ENCODE data around the gene MTHFD2. TPM values are rescaled to one million over a fixed set of nuclear protein-coding genes. Genes with fewer than 3 reads are reported as not detected.

MTHFD2 gene
- total RNA-seq, 3 donors from 2014 or later: 41.6 to 100 (median 56.7) TPM

- no peaks in the 10 kb centered on the region for H3K9me3 ChIP-seq
- no peak for DNase-seq (ENCODE audit: low spot score in 2 of 2)
- intact Hi-C loops (cut with DNase I; ENCODE audit: low total_unique reads): no loop called here
- no peaks in the 10 kb centered on the region for H3K36me3 ChIP-seq
- no peak overlapping the region for H3K4me3 ChIP-seq
- TF ChIP-seq POLR2A (IDR thresholded peaks at IDR 0.05) (no peak), POLR2AphosphoS5 (IDR thresholded peaks at IDR 0.05) (no peak)
- TF ChIP-seq, protein P1, sequence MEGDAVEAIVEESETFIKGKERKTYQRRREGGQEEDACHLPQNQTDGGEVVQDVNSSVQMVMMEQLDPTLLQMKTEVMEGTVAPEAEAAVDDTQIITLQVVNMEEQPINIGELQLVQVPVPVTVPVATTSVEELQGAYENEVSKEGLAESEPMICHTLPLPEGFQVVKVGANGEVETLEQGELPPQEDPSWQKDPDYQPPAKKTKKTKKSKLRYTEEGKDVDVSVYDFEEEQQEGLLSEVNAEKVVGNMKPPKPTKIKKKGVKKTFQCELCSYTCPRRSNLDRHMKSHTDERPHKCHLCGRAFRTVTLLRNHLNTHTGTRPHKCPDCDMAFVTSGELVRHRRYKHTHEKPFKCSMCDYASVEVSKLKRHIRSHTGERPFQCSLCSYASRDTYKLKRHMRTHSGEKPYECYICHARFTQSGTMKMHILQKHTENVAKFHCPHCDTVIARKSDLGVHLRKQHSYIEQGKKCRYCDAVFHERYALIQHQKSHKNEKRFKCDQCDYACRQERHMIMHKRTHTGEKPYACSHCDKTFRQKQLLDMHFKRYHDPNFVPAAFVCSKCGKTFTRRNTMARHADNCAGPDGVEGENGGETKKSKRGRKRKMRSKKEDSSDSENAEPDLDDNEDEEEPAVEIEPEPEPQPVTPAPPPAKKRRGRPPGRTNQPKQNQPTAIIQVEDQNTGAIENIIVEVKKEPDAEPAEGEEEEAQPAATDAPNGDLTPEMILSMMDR (IDR thresholded peaks at IDR 0.05): no peak
- H3K4me1 ChIP-seq: no peaks in the 10 kb centered on the region
- H3K27me3 ChIP-seq: no peaks in the 10 kb centered on the region
- H3K27ac ChIP-seq: no peak overlapping the region
Measured at GRCh38 chr2:74249406-74250122, 51.1 kb downstream of the MTHFD2 start.

- H3K36me3 ChIP-seq: no peaks in the 10 kb centered on the region
- no peak overlapping the region for H3K4me3 ChIP-seq
- intact Hi-C loops (cut with DNase I; ENCODE audit: low total_unique reads): no loop called here
- H3K27ac ChIP-seq: no peak overlapping the region
- H3K9me3 ChIP-seq: no peaks in the 10 kb centered on the region
- TF ChIP-seq, protein P1 (IDR thresholded peaks at IDR 0.05): peak; percentile 14 to 74 (median 66)
- TF ChIP-seq POLR2A (IDR thresholded peaks at IDR 0.05): no peak
- TF ChIP-seq POLR2AphosphoS5 (IDR thresholded peaks at IDR 0.05): no peak
- DNase-seq (ENCODE audit: low spot score in 2 of 2): no peak
- H3K4me1 ChIP-seq: no peaks in the 10 kb centered on the region
- H3K27me3 ChIP-seq: no peaks in the 10 kb centered on the region
Measured at GRCh38 chr2:74250189-74250631, 51.8 kb downstream of the MTHFD2 start.

GRCh38 chr2:74252036-74252435, 53.6 kb downstream of the MTHFD2 start:
- TF ChIP-seq POLR2AphosphoS5 (IDR thresholded peaks at IDR 0.05) (no peak), POLR2A (IDR thresholded peaks at IDR 0.05) (no peak)
- TF ChIP-seq, protein P1 (IDR thresholded peaks at IDR 0.05): no peak
- Histone ChIP-seq H3K4me3 (no peak overlapping the region), H3K27ac (no peak overlapping the region), H3K27me3 (no peaks in the 10 kb centered on the region), H3K9me3 (no peaks in the 10 kb centered on the region), H3K36me3 (no peaks in the 10 kb centered on the region), H3K4me1 (no peaks in the 10 kb centered on the region)
- intact Hi-C loops (cut with DNase I; ENCODE audit: low total_unique reads): no loop called here
- DNase-seq (ENCODE audit: low spot score in 2 of 2): no peak

- Histone ChIP-seq H3K4me1 (no peaks in the 10 kb centered on the region), H3K36me3 (no peaks in the 10 kb centered on the region), H3K27me3 (no peaks in the 10 kb centered on the region), H3K4me3 (no peak overlapping the region), H3K9me3 (no peaks in the 10 kb centered on the region), H3K27ac (no peak overlapping the region)
- intact Hi-C loops (cut with DNase I; ENCODE audit: low total_unique reads): no loop called here
- TF ChIP-seq, protein P1 (IDR thresholded peaks at IDR 0.05): no peak
- no peak for TF ChIP-seq POLR2A (IDR thresholded peaks at IDR 0.05)
- no peak for TF ChIP-seq POLR2AphosphoS5 (IDR thresholded peaks at IDR 0.05)
- no peak for DNase-seq (ENCODE audit: low spot score in 2 of 2)
Measured at GRCh38 chr2:74252862-74253261, 54.4 kb downstream of the MTHFD2 start.

DNA sequence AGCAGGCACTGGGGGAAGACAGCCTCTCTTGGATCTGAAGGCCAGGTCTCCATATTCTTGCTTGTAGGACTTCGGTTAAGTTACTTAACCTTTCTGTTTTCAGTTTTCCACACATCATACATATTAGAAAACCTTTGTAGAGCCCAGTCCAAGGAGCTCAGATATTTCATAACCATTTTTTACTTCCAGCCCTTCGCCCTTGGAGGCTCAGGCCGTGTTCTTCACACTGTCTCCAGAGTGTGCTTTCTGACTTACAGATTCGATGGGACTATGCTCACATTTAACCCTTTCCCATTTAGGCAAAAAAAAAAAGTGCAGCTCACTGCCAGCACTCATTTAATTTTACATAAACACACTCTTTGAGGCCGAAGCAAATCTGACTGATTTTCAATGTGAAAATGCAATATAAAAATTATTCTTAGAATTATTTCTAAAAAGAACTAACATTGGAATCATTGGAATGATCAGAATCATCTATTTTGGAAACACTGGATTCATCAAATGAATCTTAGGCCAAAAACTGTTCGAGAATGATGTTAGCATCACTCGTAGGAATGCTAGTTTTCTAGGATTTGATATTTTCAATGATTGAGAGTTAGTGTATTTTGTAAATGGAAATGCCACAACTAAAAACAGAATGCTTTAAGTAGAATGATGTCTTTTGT, 55.0 kb downstream of the MTHFD2 start:
- H3K4me1 ChIP-seq: no peaks in the 10 kb centered on the region
- H3K27ac ChIP-seq: no peak overlapping the region
- intact Hi-C loops (cut with DNase I; ENCODE audit: low total_unique reads): no loop called here
- no peak overlapping the region for H3K4me3 ChIP-seq
- no peaks in the 10 kb centered on the region for H3K36me3 ChIP-seq
- TF ChIP-seq POLR2A (IDR thresholded peaks at IDR 0.05) (no peak), POLR2AphosphoS5 (IDR thresholded peaks at IDR 0.05) (no peak)
- TF ChIP-seq, protein P1 (IDR thresholded peaks at IDR 0.05): no peak
- H3K9me3 ChIP-seq: no peaks in the 10 kb centered on the region
- no peaks in the 10 kb centered on the region for H3K27me3 ChIP-seq
- no peak for DNase-seq (ENCODE audit: low spot score in 2 of 2)
